NCI-H146 treated with DMSO at 0.1 percent for 48 hours (cell line): ENCODE data around the gene UFD1.
A peak's percentile ranks its signal among the peaks of the same experiment; 100 is the strongest.
"Not testable (repeated sequence)": the region's sequence is repeated elsewhere in the genome, so short reads cannot be mapped to it uniquely, and the experiment has no call there.

ENCODE experiments used
- DNase-seq: peaks from one replicate; lab custom pipeline; 2025; ENCODE audit not compliant: unreplicated experiment; lab: John Stamatoyannopoulos, UW

Gene UFD1

DNA sequence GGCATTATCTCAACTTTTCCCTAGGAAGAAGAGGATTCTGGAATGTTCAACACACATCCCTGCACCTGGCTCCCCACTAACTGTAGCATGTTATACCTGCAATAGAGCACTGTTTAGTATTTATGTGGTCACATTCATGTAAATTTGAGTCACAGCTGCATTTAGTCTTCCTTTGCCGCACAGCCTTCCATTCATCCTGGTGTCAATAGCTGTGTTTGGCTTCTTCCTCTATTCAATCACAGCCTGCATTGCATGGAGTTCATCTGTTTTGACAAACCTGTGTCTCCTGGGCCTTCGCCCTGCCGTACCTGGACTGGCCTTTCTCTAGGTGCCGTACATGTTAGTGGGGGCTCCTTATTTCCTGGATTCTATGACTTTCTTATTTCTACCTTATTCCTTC lies 27.4 kb downstream of the UFD1 start:
- no peak for DNase-seq

DNA sequence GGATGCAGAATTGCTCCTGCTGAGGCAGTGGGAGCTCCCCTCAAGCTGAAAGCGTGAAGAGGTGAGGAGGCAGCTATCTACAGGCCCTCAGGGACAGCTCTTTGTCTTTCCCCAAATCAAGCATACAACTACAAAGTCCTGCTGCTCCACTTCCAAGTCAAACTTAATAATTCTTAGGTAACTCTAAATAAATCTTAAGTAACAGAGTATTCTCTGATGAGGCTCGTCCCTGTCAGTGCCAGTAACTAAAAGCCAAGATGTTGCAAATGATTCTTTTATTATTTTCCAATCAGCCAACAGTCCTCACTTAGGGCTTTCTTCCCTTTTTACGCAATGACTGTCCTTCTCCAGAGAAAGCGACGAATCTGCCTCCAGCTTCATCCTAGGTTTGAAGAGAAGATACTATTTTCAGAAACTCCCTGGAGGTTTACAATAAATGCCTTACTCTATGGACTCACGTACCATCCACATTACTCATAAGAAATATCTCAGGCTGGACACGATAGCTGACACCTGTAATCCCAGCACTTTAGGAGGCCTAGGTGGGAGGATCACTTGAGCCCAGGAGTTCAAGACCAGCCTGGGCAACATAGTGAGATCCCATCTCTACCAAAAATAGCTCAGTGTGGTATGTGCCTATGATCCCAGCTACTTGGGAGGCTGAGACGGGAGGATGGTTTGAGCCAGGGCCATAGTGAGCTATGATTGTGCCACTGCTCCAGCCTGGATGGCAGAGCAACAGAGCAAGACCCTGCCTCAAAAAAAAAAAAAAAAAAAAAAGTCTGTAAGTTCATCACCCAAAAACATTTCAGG lies 28.4 kb downstream of the UFD1 start:
- no peak for DNase-seq

DNA sequence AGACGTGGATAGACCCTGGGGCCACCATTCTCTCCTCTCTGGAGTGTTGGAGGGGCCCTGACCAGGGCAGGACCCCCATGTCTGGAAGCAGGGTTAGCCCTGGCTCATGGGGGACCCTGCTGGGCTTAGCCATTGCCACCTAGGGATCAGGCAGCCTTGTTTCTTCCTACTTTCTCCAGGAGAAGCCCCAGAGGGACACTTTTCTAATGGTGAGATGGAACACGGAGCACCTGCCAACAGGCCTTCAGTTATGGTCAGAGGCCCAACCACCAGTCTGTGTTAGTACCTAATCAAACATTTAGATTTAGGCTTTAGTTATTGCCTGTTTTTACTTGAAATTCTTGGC lies 29.6 kb downstream of the UFD1 start:
- DNase-seq, result no peak

DNA sequence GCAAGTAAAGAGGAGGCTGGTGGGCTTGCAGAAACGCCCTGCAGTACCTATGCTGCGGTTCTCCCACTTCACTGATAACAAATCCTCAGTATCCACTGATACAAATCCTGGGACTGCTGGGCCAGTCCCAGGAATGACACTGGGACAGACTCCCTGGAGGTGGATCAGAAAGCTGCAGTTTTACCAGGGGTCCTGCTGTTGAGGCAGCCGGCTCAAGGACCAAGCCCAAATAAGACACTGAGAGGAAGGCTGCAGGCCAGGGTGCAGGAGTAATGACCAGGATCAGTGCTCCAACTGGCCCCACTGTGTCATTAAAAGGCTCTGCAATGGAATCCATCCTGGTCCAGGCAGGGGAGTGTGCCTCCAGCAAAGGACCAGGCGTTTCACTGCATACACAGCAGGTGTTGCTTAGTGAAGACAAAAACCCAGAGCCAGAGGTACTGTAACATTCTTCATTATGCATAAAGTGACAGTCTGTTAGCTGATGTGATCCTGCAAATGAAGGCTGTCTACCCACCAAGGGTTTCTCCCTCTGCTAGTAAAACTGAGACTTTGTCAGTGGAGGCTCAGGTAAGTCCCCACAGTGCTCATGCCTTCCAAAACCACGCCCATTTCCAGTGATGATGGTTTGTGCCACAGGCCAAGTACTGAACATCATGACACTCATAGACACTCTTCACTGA lies 30.1 kb downstream of the UFD1 start:
- DNase-seq, result no peak

DNA sequence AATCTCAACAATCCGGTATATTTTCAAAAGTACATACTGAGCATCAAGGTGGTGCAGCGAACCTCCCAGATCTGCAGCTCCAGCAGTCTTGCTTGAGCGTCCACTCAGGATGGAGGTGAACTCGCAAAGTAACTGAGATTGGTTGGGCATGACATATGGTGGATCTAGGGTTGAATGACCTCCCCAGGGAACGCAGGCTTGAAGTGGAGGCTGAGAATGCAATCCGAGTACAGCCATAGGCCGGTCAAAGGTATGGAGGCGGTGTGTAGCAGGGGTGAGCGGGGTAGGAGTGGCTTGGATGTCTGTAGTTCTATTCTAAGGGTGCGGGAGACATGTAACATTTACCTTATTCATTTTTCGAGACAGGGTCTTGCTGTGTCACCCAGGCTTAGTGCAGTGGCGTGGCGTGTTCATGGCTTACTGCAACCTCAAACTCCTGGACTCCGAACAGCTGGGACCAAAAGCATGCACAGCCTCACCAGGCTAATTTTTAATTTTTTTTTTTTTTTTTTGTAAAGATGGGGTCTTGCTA lies 30.9 kb downstream of the UFD1 start:
- DNase-seq, result peak; percentile 13

DNA sequence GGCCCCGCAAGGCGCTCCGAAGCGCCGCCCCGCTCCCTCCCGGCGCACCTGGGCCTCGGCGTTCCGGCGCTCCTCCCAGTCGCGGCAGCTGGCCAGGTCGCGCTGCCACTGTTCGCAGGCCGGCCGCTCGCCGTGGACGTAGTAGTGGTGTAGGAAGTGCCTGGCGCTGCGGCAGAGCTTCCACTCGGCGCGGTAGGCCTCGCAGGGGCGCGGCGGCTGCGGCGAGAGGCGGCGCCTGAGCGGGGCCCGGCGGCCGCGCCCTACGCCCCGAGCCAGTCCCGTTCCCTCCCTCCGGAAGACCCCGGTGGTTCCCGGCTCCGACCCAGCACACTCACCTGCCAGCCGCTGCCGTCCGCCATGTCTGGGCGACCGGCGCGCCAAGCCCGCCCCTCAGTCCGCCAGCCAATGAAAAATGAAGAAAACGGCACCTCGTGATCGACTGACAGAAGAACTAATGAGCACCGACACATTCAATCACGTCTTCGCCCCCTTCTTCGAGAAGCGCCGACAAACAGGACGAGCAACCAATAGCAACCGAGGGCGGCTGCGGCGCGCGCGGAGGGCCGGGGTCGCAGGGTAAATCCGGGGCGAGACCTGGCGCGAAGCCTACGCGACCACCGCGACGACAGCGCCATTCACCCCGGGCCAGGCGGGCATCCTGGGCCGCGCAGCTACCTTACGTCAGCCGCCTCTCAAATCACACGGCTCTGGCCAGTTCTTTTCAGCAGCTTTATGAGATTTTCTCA lies 31.5 kb downstream of the UFD1 start, which contains the start of gene C22orf39:
TSS of gene C22orf39 (minus strand) at position 382 of the 746 bp plus-strand sequence. CDS start at position 359, 23 bp downstream.
- DNase-seq, result peak; percentile 85

DNA sequence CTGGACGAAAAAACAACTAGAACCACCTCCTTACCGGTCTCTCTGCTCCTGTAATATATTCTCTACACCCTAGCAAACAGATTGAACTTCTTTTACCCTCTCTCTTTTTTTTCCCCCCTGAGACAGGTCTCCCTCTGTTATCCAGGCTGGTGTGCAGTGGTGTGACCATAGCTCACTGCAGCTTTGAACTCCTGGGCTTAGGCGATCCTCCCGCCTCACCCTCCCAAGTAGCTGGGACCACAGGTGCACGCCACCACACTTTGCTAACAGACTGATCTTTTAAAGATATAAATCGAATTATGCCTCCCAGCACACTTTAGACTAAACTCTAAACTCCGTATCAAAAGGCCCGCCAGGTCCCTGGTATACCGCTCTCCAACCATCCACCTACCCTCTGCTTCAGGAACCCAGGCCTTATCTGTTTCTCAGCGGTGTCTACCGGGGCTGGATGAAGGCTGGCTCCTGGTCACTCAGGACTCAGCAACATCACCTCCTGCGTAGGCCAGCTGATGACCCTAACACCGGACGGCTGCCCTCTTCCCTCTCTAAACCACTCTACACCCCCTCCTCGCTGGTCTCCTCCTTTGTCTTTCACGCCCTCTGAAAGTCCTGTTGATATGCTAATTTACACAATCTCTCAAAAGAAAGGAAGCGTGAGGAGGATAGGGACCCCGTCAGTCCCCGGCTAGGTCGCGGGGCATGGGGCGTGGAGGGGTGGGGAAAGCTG lies 32.2 kb downstream of the UFD1 start:
- peak; percentile 58 for DNase-seq

DNA sequence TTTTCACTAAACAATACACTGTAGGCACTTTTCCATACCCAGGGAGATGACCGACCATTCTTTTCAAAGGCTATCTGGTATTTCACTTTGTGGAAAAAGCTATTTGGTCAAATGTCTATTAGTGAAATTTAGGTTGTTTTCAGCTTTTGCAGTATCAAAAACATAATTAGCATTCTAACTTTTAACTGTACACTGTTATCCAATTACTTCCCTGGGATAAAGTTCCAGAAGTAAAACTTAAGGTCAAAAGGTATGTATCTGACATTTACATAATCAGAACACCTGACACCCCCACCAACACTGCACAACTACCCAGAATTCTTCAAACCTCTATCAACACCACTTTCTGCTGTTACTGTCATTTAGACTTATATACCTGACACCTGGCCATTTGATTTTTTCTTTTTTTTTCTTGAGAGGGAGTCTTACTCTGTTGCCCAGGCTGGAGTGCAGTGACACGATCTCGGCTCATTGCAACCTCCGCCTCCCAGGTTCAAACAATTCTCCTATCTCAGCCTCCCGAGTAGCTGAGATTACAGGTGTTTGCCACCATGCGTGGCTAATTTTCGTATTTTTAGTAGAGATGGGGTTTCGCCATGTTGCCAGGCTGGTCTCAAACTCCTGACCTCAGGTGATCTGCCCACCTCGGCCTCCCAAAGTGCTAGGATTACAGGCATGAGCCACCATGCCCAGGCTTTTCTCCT lies 33.6 kb downstream of the UFD1 start:
- DNase-seq, result not testable (repeated sequence)

DNA sequence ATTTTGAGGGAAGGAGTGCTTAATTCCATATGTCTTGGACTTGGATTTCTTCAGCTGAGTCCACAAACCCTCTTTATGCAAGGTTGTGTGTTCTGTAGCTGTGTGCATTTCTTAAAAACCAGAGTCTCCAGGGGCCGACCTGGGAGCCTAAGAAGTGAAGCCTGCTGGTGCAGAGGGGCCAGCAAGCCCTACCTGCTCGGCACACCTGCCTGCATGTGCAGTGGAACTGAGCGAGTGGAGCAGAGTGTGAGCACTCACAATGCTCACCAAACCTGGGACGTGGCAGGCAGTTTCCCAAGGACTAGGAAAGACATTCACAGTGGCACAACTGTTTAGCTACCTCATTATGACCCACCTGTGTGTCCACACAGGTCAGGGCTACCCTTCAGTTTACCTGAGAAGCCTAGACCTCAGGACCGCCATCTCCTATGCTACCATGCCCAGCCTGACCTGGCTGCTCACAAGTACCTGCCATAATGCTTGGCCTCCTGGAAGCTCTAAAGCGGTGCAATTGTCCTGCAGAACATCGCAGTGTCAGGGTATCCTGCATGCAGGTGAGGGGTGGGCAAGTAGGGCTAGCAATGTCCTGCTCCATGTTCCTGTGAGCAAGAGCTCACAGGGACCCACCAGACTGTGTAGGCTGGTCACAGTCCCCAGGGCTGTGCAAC lies 35.3 kb downstream of the UFD1 start:
- DNase-seq, result no peak

DNA sequence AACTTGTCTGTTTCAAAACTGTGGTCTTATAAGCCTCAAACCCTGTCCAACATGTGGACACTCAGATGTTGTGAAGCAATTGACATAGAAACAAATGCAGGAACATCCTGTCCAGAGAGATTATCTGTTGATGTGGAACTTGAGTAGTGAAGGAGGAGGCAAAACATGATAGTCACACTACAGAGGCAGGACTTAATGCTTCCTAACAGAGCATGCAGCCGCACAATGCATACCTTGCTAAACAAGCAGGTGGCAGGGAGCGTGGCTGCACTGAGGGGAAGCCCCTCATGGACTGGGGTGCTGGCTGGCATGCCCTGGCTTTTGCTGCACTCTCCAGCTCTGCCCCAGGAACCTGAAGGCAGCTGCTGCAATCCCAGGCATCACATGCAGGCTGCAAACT lies 36.8 kb downstream of the UFD1 start:
- DNase-seq, result no peak

DNA sequence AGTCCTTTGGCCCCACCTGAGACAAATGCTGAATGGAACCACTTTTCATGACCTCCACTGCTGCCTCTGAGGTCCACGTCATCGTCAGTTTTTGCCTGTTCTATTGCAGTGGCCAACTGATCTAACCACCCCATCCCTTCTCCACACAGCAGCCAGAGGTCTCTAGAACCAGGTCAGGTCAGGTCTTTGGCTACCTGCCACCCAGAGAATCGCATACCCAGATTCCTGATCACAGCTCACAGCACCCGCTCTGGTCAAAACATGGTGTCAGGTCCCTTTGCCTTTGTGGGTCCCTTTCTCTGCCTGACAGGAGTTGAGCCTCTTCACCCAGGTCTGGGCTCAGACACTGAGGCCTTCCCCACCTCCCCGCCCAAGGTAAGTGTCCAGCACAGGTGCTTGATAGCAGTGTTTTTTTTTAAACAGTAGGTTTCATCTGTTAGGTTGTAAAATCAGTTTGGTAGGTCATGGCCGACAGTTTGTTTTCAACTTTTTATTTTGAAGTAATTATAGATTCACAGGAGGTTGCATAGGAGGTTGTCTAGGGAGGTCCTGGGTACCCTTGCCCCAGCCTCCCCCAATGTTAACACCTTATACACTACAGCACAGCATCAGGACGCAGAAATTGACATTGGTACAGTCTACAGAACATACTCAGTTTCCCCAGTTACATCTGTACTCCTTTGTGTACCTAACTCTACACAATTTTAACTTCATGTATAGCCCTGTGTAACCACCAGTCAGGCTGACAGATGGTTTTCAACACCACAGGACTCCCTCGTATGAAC lies 38.4 kb downstream of the UFD1 start:
- DNase-seq, result no peak

DNA sequence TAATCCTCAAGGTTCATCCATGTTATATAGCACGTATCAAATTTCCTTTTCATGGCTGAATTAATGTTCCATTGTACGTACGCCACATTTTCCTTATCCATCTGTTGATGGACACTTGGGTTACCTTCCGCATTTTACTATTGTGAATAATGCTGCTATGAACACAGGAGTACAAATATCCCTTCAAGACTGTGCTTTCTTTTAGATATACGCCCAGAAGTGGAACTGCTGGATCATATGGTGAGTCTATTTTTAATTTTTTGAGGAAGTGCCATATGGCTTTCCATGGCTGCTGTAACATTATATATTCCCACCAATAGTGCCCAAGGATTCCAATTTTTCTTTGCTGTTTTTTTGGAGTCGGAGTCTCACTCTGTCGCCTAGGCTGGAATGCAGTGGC lies 40.7 kb downstream of the UFD1 start:
- DNase-seq, result no peak

DNA sequence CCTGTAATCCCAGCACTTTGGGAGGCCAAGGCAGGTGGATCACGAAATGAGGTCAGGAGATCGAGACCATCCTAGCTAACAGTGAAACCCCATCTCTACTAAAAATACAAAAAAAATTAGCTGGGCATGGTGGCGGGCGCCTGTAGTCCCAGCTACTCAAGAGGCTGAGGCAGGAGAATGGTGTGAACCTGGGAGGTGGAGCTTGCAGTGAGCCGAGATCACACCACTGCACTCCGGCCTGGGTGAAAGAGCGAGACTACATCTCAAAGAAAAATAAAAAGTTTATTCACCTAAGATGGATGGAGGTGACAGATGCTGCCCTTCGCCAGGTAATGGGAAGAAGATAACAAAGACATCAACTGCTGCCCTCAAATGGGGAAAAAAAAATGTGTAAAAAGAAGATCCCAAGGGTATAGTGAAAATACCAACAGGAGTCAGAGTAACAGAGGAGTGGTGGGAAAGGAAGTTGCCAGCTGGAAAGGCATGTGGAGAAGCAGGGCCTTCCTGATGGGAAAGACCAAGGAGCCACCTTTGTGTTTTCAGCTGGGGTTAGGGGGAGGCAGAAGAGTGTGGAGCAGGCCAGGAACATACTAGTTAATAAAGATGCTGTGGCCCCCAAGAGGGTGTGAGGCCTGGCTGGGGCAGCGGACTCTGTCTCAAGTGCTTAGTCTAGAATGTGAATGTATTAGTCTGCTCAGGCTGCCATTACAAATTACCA lies 42.4 kb downstream of the UFD1 start:
- not testable (repeated sequence) for DNase-seq

DNA sequence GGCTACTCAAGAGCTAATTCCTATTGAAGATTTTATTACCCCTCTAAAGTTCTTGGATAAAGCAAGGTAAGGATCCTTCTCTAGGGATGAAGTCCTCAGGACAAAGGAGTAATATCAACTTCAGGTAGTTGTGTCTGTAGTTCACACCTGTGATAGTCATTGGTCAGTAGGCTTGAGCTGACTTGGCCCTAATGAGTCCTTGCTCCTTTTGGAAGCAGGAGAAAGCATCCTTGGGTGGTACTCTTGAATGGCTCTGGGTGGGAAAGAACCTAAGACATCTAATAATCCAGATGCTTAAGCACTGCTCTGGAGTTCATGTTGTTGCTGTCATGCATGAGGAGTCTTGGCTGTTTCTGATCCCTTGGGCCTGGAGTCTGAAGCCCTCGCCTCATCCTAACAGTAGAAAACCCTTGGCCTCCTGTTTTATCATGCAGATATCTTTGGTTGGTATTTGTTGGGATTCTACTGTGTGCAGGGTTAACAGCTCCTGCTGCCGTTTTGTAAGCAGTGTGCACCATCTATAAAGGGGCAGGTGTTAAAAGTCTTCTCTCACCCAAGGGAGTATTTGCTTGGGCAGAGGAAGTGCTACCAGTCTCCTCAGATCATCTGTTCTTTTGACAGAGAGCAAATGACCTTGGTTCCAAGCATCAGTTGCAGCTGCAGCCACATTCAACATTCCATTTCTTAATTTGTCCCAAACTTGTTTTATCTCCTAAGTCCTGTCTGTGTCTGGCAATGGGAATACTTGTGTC lies 44.0 kb downstream of the UFD1 start:
- DNase-seq, result no peak

DNA sequence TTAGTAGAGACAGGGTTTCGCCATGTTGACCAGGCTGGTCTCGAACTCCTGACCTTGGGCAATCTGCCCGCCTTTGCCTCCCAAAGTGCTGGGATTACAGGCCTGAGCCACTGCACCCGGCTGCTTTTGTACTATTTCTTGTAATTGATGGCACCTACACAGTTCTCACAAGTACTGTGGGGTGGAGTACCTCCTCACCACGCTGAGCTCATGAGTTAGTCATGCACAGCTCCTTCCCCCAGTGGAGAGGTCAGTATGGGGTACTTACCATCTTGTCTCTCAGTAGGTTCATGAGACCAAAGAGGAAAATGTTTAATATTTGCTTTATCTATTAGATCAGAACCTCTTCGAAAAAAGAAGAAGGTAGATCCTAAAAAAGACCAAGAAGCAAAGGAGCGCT lies 44.6 kb downstream of the UFD1 start:
- no peak for DNase-seq

DNA sequence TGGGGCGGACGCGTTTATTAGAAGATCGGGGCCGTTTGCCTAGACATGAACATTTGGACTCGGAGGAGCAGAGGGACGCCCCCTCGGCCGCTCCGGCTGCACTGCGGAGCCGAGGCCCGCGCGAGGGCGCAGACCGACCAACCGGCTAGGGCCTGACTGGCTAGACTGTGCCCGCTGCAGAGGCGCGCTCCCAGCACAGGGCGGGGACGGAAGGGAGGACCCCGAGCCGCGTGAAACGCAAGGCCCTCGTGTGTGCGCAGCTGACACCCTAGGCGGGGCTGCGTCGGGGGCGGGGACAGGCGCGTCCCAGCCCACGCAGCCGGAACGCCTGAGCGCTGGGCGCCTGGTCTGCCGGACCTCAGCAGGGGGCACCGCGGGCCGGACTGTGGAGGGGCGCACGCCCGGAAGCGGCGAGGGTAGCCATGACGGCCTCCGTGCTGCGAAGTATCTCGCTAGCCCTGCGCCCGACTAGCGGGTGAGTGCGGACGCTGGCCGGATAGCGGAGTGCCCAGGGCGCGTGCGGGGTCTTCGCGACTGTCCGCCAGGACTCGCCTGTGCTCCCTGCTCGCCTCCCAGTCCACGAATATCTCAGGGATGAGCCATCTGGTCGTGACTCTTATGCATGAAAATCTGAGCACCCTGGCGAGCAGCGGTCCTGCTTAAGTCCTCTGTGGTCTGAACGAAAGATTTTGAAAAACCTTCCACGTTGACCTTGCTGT lies 46.7 kb downstream of the UFD1 start, which contains the start of gene MRPL40:
TSS of gene MRPL40 (plus strand) at position 413 of the 719 bp plus-strand sequence. CDS start at position 423, 10 bp downstream.
- peak; percentile 42 for DNase-seq

DNA sequence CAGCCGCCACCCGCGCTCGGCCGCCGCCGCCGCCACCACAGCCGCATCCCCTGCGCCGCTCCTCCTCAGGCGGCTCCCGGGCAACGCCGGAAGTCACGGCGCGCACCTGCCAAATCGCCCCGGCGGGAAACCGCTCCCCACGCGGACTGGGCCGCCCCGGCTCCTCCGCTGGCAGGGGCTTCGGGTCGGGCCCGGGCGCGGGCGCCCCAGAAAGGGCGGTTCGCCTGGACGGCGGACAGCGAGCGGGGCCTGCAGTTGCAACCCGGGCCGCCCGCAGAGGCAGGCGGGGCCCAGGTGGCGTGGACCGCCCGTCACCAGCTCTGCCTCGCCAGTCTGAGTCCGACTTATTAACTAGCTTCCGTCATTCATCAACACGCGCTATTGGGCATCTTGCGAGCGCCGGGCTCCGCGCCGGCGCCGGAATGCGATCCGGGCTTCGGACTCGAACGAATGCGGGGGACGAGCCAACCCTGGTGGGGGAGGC lies 47.3 kb downstream of the UFD1 start, which contains the start of gene HIRA:
TSS of gene HIRA (minus strand) at position 85 of the 484 bp plus-strand sequence. CDS start 257 bp downstream, outside the sequence.
- peak; percentile 38 for DNase-seq
